Choroid plexus epithelial cell (primary cell): ENCODE data around the gene PER3.

Experiments used
- DNase-seq: peaks from one replicate; pipeline ENCODE4 v3.0.0-alpha.2; 2010; ENCODE audit warnings: low read depth
- H3K4me3 ChIP-seq: 2 replicates; pipeline ENCODE4 v1.5.1; 2011; ENCODE audit warnings: low read depth, mild to moderate bottlenecking, control low read depth, low read length, moderate library complexity
- TF ChIP-seq, protein P1 (sequence below): conservative IDR thresholded peaks from 2 replicates; pipeline ENCODE4 v1.5.1; 2011; ENCODE audit warnings: low read depth, mild to moderate bottlenecking, control low read depth, inconsistent platforms, low read length, moderate library complexity

Gene PER3

DNA sequence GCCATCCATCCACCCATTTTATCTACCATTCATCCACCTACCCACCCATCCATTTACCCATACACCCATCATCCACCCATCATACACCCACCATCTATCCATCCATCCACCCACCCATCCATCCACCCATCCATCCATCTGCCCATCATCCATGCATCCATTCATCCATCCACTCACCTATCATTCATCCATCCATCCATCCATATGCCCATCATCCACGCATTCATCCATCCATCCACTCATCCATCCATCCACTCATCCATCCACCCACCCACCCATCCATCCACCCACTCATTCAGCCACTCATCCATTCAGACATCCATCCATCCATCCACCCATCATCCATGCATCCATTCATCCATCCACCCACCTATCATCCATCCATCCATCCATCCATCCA lies 100.7 kb downstream of the PER3 start:
- DNase-seq, result no peak
- TF ChIP-seq, protein P1, sequence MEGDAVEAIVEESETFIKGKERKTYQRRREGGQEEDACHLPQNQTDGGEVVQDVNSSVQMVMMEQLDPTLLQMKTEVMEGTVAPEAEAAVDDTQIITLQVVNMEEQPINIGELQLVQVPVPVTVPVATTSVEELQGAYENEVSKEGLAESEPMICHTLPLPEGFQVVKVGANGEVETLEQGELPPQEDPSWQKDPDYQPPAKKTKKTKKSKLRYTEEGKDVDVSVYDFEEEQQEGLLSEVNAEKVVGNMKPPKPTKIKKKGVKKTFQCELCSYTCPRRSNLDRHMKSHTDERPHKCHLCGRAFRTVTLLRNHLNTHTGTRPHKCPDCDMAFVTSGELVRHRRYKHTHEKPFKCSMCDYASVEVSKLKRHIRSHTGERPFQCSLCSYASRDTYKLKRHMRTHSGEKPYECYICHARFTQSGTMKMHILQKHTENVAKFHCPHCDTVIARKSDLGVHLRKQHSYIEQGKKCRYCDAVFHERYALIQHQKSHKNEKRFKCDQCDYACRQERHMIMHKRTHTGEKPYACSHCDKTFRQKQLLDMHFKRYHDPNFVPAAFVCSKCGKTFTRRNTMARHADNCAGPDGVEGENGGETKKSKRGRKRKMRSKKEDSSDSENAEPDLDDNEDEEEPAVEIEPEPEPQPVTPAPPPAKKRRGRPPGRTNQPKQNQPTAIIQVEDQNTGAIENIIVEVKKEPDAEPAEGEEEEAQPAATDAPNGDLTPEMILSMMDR, result no peak
- H3K4me3 ChIP-seq, result no peak overlapping the region

GRCh38 chr1:7885513-7886404 lies 101.7 kb downstream of the PER3 start:
- TF ChIP-seq, protein P1, result no peak
- no peak for DNase-seq
- H3K4me3 ChIP-seq, result no peak overlapping the region

- TF ChIP-seq, protein P1, result no peak
- no peak overlapping the region for H3K4me3 ChIP-seq
- DNase-seq, result no peak
Observed at GRCh38 chr1:7886405-7886745, 102.3 kb downstream of the PER3 start.

GRCh38 chr1:7888248-7889081 lies 104.4 kb downstream of the PER3 start:
- H3K4me3 ChIP-seq, result no peak overlapping the region
- peak; percentile 28 for DNase-seq
- TF ChIP-seq, protein P1, result no peak

GRCh38 chr1:7890853-7891252 lies 106.8 kb downstream of the PER3 start:
- TF ChIP-seq, protein P1, result no peak
- no peak for DNase-seq
- H3K4me3 ChIP-seq, result no peak overlapping the region

DNA sequence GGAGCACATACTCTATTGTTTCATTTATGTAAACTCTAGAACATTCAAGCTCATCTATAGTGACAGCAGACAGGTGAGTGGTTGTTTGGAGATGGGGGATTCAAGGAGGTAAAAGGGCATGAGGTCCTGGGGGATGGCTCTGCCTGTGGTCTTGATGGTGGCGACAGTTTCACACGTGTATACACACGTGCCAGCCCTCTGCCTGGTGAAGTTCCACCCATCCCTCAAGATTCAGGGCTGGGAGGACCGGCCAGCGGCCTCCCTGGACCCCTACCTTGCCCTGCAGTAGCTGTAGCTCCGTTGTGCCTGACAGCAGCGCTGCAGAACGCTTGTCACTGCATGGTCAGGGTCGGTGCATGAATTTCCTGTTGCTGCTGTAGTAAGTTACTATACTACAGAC lies 107.7 kb downstream of the PER3 start:
- TF ChIP-seq, protein P1, result no peak
- DNase-seq, result no peak
- H3K4me3 ChIP-seq, result no peak overlapping the region
